ENCODE results near the gene CNGA3.

DNA sequence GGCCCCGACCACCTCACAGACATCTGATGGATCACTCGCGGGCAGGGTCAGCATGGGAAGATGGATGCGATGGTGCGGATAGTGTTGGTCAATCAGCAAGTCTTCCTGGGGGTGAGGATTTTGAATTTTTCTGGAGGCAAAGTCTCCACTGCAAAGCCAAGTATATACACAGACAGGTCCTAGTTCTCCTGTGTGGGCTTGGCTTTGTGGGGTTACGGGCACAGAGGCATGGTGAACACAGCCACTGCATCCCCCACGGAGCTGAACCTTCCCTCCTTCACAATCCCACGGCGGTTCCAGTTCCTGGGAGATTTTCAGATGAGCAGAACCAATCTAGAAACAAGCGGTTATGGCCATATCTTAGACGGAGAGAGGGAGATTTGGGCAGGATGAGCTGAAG is 35.8 kb downstream of the CNGA3 start:
- TF ChIP-seq, protein P1, sequence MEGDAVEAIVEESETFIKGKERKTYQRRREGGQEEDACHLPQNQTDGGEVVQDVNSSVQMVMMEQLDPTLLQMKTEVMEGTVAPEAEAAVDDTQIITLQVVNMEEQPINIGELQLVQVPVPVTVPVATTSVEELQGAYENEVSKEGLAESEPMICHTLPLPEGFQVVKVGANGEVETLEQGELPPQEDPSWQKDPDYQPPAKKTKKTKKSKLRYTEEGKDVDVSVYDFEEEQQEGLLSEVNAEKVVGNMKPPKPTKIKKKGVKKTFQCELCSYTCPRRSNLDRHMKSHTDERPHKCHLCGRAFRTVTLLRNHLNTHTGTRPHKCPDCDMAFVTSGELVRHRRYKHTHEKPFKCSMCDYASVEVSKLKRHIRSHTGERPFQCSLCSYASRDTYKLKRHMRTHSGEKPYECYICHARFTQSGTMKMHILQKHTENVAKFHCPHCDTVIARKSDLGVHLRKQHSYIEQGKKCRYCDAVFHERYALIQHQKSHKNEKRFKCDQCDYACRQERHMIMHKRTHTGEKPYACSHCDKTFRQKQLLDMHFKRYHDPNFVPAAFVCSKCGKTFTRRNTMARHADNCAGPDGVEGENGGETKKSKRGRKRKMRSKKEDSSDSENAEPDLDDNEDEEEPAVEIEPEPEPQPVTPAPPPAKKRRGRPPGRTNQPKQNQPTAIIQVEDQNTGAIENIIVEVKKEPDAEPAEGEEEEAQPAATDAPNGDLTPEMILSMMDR (IDR thresholded peaks at IDR 0.05; ENCODE audit: low read depth, low read length): no peak
- TF ChIP-seq EZH2phosphoT487 (IDR thresholded peaks at IDR 0.05; ENCODE audit: low read depth): no peak

Data from OCI-LY3 (cell line).